Body of pancreas (tissue), 4 donors: ENCODE measurements around the gene CPLX3. TPM values are rescaled to one million over a fixed set of nuclear protein-coding genes. Genes with fewer than 3 reads are reported as not detected.

Source experiments
- ATAC-seq: fragments of 150-250 bp; one replicate; pipeline ENCODE4 v1.9.1; 2016
- DNase-seq, 4 donors: peaks; one replicate each; pipeline ENCODE4 v3.0.0-alpha.2; 2019
- H3K27ac ChIP-seq, 4 donors: fragments of 200-600 bp; sonication (generic); 1 replicate in 3 of 4; 2 replicates in 1 of 4; pipeline versions ENCODE4 v1.5.1 to v1.6.1; 2016 to 2019; ENCODE audit warnings: mild to moderate bottlenecking in 1 of 4, mixed read lengths in 1 of 4, moderate library complexity in 1 of 4
- H3K27me3 ChIP-seq, 2 donors: fragments of 200-600 bp; sonication (generic); one replicate each; pipeline ENCODE4 v1.6.0; 2016; ENCODE audit warnings: mild to moderate bottlenecking in 1 of 2
- H3K36me3 ChIP-seq, 2 donors: fragments of 200-600 bp; sonication (generic); replicated peaks in 1 of 2; 2 replicates each; pipeline ENCODE4 v1.5.1; 2016; ENCODE audit warnings: low read depth in 2 of 2; ENCODE audit not compliant: insufficient read depth in 1 of 2
- H3K4me1 ChIP-seq: fragments of 200-600 bp; sonication (generic); one replicate; pipeline ENCODE4 v1.6.0; 2016
- H3K4me3 ChIP-seq, 2 donors: fragments of 200-600 bp; sonication (generic); 1 replicate in 1 of 2; 2 replicates in 1 of 2; pipeline ENCODE4 v1.5.1; 2016 to 2019
- H3K9me3 ChIP-seq, 3 donors: fragments of 200-600 bp; sonication (generic); 1 replicate in 2 of 3; 2 replicates in 1 of 3; pipeline ENCODE4 v1.5.1; 2016
- POLR2A ChIP-seq, 3 donors: fragments of 450-650 bp; IDR thresholded peaks; one replicate each; pipeline ENCODE4 v1.6.1; 2016; ENCODE audit warnings: antibody characterized with exemption in 3 of 3, mild to moderate bottlenecking in 2 of 3
- WGBS, 2 donors: methylation state at CpG; one replicate each; pipeline ENCODE4 v1.1.5; 2017; 5-methylcytosine and 5-hydroxymethylcytosine counted together
- intact Hi-C: fragments of 100-400 bp; cut with DNase I; formaldehyde crosslinking; loops from one replicate; pipeline ENCODE4 v1.15.1; 2023
- total RNA-seq, 2 donors: library from RNA; depleted of rRNA; stranded (reverse); fragments of >200 nt; gene quantifications; one replicate each; pipeline ENCODE4 v1.1.0, GENCODE V29; 2016
- TF ChIP-seq, protein P1 (sequence below), 7 experiments: fragments of 450-650 bp in 4 of 7; fragments of 200-600 bp in 3 of 7; sonication (generic) in 3 of 7; IDR thresholded peaks; one replicate each; pipeline ENCODE4 v1.5.1; 2016 to 2019; ENCODE audit warnings: antibody characterized with exemption in 7 of 7

CPLX3 gene
- total RNA-seq, 2 donors from 2014 or later, result not detected

DNA sequence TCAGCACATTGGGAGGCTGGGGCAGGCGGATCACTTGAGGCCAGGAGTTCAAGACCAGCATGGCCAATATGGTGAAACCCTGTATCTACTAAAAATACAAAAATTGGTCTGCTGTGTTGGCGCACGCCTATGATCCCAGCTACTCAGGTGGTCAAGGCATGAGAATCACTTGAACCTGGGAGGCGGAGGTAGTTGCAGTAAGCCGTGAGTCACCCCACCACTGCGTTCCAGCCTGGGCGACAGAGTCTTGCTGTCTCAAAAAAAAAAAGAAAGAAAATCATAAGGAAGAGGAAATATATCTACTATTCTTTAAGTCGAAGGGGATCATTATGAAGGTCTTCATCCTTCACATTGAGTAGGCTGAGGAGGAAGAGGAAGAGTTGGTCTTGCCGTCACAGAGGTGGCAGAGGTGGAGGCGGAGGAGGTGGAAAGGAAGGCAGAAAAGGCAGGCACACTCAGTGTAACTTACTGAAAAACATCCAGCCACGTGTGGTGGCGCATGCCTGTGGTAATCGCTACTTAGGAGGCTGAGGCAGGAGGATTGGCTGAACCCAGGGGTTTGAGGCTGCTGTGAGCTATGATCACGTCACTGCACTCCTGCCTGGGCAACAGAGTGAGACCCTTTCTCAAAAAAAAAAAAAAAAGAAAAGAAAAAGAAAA, 30.3 kb upstream of the CPLX3 start:
- TF ChIP-seq POLR2A (IDR thresholded peaks at IDR 0.05), result no peak
- TF ChIP-seq, protein P1, sequence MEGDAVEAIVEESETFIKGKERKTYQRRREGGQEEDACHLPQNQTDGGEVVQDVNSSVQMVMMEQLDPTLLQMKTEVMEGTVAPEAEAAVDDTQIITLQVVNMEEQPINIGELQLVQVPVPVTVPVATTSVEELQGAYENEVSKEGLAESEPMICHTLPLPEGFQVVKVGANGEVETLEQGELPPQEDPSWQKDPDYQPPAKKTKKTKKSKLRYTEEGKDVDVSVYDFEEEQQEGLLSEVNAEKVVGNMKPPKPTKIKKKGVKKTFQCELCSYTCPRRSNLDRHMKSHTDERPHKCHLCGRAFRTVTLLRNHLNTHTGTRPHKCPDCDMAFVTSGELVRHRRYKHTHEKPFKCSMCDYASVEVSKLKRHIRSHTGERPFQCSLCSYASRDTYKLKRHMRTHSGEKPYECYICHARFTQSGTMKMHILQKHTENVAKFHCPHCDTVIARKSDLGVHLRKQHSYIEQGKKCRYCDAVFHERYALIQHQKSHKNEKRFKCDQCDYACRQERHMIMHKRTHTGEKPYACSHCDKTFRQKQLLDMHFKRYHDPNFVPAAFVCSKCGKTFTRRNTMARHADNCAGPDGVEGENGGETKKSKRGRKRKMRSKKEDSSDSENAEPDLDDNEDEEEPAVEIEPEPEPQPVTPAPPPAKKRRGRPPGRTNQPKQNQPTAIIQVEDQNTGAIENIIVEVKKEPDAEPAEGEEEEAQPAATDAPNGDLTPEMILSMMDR (IDR thresholded peaks at IDR 0.05), result no peak
- intact Hi-C loops, result no loop called here
- Histone ChIP-seq H3K36me3 (no peaks in the 10 kb centered on the region), H3K27me3 (no peaks in the 10 kb centered on the region), H3K27ac (no peak overlapping the region), H3K4me3 (no peak overlapping the region), H3K9me3 (no peaks in the 10 kb centered on the region), H3K4me1 (peaks cover 22% of the 10 kb centered on the region)
- 86 to 94% methylated on average over 14 of the region's 14 CpGs for WGBS, 2 donors
- no peak for DNase-seq
- no peak for ATAC-seq

DNA sequence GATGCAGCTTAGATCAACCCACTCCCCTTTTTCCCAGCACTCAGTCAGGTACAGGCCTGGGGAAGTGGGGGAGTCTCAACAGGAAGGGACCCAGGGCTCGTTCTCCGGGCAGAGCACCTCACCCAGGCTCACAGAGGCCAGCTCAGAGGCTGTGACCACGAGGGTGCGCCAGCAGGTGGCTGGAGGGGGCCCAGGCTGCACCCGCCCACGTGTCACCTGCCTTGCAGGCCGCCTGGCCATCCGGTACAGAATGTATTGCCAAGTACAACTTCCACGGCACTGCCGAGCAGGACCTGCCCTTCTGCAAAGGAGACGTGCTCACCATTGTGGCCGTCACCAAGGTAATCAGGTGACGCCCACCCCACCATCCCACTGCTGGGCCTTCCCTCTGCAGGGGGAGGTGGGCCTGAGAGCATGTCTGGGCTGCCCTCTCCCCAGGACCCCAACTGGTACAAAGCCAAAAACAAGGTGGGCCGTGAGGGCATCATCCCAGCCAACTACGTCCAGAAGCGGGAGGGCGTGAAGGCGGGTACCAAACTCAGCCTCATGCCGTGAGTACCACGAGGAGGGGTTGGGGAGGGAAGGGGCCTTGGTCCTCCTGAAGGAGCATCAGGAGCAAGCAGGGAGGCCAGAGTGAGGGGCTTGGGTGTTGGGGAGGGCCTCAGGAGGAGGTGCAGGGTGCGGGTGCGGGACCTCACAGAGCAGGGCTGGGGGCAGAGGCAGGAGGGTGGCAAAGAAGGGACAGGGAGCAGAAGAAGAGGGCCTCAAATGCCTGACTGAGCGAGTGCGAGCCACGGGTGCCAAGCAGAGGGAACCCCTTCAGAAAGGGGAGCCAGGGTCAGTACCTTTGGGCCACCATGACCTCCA, 27.8 kb upstream of the CPLX3 start:
- H3K27ac ChIP-seq, result peak overlapping the region in 3 of 4 donors; percentile 10 to 72 (median 31)
- peak; percentile 74 for ATAC-seq

DNA sequence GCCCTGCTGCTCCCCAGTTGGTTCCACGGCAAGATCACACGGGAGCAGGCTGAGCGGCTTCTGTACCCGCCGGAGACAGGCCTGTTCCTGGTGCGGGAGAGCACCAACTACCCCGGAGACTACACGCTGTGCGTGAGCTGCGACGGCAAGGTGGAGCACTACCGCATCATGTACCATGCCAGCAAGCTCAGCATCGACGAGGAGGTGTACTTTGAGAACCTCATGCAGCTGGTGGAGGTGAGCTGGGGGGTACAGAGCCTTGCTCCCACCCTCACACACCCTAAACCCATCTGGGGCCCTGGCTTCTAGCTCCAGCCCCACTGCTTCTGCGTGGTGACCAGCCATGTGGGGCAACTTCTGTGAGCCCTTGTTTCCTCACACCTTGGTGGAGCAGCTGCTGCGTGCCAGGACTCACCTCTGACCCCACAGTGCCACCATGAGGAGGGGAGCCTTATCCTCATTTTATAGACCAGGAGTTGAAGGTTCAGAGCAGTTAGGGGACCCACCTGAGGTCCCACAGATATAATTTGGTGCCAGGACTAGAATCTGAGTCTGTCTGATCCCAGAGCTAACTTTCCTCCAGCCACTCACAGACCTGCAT, 27.1 kb upstream of the CPLX3 start:
- DNase-seq (no peak), ATAC-seq (no peak)
- WGBS, 2 donors, result 83 to 92% methylated on average over 11 to 12 of the region's 16 CpGs
- H3K9me3 ChIP-seq, result no peaks in the 10 kb centered on the region
- peak overlapping the region in 2 of 4 donors; percentile 8 to 72 for H3K27ac ChIP-seq
- TF ChIP-seq POLR2A (IDR thresholded peaks at IDR 0.05), result no peak
- TF ChIP-seq, protein P1 (IDR thresholded peaks at IDR 0.05), result no peak
- peaks cover 18% of the 10 kb centered on the region for H3K4me1 ChIP-seq
- no peak overlapping the region for H3K4me3 ChIP-seq
- peaks cover 0 to 5% of the 10 kb centered on the region in 2 donors for H3K36me3 ChIP-seq
- intact Hi-C loops, result no loop called here
- H3K27me3 ChIP-seq, result no peaks in the 10 kb centered on the region

More for the DNA sequence above, 27.8 kb upstream of the CPLX3 start:
- H3K27me3 ChIP-seq, result no peaks in the 10 kb centered on the region
- H3K4me1 ChIP-seq, result peaks cover 18% of the 10 kb centered on the region
- H3K9me3 ChIP-seq, result no peaks in the 10 kb centered on the region
- TF ChIP-seq, protein P1 (IDR thresholded peaks at IDR 0.05), result peak in 3 of 7 experiments; percentile 29 to 64 (median 60)
- TF ChIP-seq POLR2A (IDR thresholded peaks at IDR 0.05), result no peak
- peaks cover 0 to 5% of the 10 kb centered on the region in 2 donors for H3K36me3 ChIP-seq
- 67 to 91% methylated on average over 16 to 25 of the region's 25 CpGs for WGBS, 2 donors
- H3K4me3 ChIP-seq, result no peak overlapping the region
- DNase-seq, result peak; percentile 71 to 91 (median 84)
- intact Hi-C loops, result no loop called here

DNA sequence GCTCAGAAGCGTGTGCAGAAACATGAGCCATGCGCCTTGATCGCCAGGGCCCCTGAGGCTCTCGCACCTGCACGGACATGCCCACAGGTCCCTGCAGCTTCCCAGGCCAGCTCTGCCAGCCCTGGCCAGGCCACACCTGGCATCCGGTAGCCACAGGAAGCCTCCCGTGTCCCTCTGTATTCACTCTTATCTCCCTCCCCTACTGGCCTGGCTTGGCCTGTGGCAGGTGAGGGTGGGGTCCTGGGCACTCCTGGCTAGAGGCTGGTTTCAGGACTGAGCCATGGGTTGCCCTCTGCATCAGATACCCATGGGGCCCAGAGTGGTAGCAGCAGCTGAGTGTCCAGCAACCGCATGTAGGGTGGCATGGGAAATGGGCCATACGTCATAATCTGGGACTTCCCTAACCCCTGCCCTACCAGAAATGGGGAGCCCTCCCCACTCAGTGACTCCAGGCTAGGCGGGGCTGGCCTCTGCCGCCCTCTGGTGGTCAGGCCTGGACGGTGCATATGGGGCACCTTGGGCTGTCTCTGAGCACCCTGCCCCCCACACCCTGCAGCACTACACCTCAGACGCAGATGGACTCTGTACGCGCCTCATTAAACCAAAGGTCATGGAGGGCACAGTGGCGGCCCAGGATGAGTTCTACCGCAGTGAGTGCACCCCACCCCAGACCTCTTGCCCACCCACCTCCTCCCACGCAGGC, 26.4 kb upstream of the CPLX3 start:
- WGBS, 2 donors, result 36 to 47% methylated on average over 4 to 18 of the region's 18 CpGs
- no peak overlapping the region for H3K4me3 ChIP-seq
- peaks cover 0 to 5% of the 10 kb centered on the region in 2 donors for H3K36me3 ChIP-seq
- H3K9me3 ChIP-seq, result no peaks in the 10 kb centered on the region
- intact Hi-C loops, result no loop called here
- DNase-seq (peak; percentile 69 to 78 (median 78)), ATAC-seq (peak; percentile 77)
- no peaks in the 10 kb centered on the region for H3K27me3 ChIP-seq
- peaks cover 18% of the 10 kb centered on the region for H3K4me1 ChIP-seq
- no peak for TF ChIP-seq POLR2A (IDR thresholded peaks at IDR 0.05)
- TF ChIP-seq, protein P1 (IDR thresholded peaks at IDR 0.05), result peak; percentile 89 to 99 (median 94)
- peak overlapping the region in 2 of 4 donors; percentile 8 to 37 for H3K27ac ChIP-seq
